Stimulated activated naive CD4-positive, alpha-beta T cell (primary cell): ENCODE measurements around the gene NT5C.

Source experiments
- DNase-seq, 6 experiments: peaks; one replicate each; lab custom pipeline; 2025; lab: John Stamatoyannopoulos, UW

NT5C gene

DNA sequence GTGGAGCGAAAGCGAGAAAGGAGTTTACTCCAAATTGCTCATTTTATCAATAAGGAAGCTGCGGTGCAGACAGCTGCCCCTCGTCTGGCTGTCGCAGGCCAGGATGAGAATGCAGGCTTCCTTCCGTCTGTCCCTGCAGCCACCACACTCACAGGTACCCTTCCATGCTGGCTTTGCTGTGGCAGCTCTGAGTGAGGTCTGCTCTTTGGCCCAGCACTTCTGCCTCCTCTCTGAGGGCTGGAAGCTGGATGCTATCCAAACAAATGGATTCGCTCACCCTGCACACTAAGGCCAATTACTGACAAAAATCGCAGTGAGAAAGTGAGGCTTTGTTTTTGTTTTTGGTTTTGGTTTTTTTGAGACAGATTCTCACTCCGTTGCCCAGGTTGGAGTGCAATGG lies 14.8 kb downstream of the NT5C start:
- DNase-seq: no peak

DNA sequence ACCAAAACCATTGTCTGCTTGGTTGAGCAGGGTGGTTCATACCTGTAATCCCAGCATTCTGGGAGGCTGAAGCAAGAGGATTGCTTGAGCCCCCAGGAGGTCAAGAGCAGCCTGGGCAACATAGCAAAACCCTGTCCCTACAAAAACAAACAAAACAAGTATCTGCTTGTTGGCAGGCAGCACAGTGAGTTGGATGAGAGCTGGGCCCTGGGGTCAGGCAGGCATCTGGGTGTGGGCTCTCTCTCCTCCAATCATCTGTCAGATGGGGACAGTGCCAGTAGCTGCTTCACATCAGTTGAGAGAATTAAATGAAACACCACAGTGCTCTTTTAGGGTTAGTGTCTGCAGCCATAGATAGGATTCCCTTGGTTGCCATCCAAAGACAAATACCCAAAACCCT lies 16.0 kb downstream of the NT5C start:
- no peak for DNase-seq

DNA sequence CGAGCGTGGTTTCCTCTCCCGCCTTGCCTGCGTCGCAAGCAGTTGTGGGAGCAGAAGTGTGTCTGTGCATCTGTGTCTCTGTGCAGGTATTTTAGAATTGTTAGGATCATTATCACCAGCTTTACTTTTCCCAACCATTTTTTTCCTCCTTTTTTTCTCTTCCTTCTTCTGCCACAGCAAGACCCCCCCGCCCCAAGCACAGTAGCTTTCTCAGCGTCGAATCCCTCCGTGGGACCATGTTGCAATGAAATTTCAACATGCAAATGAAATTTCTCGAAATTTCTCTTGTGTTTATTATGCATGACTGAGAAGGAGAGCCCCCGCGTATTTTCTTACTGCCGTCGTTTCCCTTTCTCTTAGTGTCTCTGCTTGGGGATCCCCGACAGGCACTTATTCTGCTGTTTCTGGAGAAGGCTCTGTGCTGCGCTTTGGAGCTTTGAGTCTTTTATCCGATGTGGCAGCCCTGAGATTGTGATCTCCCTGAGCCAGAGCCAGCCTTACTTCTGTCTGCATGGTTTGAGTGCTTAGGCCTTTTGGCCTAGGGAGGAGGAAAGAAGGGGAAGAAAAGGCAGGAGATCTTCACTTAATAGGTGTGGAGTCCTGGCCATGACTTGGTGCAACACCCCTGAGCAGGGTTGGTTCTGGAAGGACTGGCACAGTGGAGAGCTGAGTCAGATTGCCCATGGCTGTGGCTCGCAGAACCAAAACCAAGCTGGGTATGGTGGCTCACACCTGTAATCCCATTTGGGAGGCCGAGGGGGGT lies 16.8 kb downstream of the NT5C start:
- no peak for DNase-seq

DNA sequence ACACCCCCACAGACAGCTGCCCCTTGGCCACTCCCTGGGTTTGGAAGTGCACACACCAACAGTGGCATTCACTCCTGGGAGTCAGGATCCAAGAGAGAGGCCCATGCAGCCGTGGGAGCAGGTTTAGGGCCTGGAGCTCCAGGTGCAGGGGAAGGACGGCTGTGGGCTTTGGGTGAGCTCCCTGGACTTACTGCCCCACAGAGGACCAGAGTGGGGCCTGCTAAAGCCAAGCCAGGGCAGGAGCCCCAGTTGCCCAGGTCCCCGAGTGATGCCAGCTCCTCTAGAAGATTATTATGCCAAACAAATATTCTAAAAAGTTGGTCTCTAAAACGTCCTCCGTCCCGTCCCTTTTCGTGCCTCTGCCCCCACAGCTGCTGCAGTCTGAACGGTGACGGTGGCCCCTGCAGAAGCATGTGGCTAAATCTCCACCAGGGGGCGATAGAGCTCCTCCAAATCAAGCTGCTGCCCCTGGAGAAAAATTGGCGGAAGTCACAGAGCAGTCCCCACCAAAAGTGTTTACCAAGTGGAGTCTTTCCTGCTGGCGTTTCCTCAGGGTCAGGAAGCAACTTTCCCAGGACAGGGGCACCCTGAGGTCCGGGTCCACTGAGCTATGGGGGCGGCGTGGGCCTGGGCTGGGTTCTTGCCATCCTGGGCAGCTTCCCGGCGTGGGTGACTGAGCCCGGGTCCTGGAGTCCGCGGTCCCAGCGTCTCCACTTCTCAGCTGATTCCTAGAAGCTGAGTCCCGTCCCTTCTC lies 17.6 kb downstream of the NT5C start:
- DNase-seq: peak; percentile 72 to 94 (median 86)

DNA sequence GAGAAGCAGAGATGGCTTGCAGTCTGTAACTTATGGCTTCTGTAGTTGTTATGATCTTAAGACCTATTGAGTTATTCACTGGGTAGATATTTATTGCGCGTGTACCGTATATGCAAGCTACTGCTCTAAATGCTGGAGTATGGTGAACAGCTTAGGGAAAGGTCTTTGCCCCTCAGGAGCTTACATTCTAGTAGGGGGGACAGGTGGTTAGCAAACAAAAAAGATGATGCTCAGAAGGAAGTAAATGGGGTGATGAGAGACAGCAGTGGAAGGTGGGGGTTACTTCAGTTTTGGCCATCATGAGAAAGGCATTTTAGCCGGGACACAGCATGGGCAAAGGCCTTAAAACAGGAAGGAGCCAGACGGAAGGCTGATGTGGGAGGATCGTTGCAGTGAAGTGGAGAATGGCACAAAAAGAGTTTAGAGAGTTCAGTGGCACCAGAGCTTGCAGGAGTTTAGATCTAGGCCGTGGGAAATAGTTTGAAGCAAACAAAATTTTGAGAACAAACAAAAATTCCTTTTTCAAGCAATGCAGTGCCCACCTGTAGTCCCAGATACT lies 19.7 kb downstream of the NT5C start:
- DNase-seq: no peak

DNA sequence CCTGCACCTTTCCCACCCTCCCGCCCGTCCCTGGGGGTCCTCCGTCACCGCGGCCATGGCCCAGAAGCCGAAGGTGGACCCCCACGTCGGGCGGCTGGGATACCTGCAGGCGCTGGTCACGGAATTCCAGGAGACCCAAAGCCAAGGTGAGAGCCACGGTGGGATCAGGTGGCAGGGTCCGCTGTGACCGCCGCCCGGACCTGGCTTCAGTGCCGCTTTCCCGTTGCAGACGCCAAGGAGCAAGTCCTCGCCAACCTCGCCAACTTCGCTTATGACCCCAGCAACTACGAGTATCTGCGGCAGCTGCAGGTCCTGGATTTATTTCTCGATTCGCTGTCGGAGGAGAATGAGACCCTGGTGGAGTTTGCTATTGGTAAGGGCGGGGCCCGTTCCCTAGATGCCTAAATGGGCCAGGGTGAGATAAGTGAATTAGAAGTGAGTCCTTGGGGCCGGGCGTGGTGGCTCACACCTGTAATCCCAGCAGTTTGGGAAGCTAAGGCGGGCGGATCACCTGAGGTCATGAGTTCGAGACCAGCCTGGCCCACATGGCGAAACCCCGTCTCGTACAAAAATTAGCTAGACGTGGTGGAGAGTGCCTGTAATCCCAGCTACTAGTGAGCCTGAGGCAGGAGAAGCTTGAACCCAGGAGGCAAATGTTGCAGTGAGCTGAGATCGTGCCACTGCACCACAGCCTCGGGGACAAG lies 21.2 kb downstream of the NT5C start:
- peak in 2 of 6 experiments; percentile 21 to 40 for DNase-seq

DNA sequence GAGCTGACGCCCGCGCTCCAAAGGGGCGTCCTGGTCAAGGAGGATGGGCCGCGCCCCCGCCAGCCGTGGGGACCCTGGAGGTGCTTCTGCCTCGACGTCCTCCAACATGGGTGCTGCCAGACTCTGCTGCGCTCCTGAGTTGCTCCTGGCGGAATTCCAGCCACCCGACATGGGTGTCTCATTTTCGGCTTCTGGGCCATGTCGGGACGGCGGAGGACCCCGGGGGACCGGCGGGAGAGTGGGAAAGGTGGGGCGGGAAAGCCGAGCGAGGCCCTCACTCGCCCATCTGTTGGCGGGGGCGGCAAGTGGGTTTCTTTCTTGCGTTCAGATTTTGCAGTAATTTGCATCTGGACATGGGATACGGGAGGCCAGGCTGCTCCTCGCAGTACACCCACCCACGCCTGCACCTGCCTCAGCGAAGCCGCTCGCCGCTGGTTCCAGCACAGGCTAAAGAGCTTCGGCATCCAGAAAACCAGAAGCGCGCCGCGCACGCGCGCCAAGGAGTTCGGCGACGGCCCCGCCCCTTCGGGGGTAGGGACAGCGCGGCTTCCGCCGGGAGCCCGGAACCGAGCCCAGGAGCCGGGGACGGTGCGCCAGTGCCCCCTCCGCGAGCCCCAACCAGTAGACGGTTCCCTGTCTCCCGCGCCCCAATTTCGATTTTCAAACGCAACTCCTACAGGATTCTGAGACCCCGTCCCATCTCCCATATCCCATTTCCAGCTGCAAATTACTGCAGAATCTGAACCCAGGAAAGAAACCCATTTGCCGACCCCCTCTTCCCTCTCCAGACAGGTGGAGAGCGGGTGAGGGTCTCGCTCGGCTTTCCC lies 21.9 kb downstream of the NT5C start, which contains the start of gene ARMC7:
Gene ARMC7 (plus strand): TSS at position 563 of the 827 bp plus-strand sequence. CDS start 320 bp downstream, outside the sequence.
- peak; percentile 76 to 87 (median 85) for DNase-seq

DNA sequence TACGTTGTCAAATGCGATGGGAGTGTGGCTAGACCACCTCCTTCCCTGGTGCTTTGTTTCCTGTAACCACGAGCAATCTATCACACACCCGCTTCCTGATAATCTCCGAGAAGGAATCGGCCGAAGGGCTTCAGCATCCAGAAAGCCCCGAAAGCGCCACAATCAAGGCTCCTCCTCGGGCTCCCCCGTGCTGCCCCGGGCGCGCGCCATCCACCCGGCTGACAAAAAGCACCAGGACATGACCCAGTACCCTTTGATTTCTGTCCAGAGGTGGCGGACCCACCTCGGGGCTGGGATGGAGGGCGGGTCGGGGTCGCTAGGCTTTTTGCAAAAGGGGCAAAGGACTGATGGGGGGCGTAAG lies 22.5 kb downstream of the NT5C start:
- DNase-seq: peak in 2 of 6 experiments; percentile 21 to 22

DNA sequence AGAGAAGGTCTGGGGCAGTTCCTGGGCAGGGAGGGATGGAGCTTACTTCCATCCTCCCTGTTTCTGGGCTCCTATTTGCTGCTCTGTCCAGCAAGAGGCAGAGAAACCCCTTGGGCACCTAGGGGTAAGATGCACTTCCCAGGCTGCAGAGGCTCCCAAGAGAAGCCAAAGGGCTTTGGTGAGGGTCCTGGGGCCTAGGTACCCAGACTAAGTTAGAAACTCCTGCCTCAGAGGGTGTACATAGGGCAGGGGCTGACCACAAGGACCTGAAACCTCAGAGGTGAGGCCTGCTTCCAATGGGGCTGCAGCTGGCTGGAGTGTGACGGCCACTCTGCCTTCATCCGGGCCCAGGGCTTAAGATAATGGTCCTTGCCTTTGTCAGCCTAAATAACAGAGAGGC lies 23.3 kb downstream of the NT5C start:
- DNase-seq: no peak

DNA sequence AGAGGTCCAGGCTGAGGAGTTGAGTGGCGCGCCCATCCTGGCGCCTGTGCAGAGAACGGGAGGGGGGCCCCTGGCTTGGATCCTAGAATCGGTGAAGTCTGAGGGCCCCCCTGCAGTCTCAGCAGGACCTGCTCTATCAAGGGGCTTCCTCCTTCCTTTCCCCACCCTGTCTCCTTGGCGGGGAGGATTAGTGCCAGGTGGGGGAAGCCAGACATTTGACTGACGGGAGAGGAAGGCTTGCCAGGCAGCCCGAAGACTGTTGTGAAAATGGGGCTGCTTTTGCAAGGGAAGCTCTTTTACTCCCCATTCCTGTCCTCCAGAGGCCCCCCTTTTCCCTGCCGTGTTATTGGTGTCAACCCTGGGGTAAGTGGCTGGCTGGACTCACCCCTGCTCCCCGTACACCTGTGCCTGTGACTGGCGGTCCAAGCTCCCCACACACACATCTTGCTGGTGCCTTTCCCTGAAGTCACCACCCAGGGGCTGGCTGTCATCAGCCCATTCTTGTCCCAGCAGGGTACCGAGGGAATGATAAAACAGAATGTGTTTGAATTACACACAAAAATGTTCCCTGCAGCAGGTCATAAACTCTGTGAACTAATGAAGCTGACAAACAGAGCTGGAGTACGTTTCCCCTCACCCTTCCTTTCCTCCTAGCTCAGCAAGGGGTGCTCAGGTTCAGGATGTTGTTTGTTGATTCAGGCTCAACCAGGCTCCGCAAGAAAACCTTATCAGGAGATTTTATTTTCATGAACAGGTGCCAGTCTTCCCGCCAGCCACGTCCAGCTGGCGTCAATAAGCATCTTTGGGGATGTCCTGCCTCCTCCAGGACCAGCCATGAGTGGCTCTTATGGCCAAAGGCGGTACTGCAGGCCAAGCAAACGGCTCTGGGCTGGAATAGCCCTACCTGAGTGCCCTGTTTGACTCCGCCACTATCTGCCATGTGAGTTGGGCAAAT lies 26.1 kb downstream of the NT5C start:
- peak in 1 of 6 experiments; percentile 8 for DNase-seq

DNA sequence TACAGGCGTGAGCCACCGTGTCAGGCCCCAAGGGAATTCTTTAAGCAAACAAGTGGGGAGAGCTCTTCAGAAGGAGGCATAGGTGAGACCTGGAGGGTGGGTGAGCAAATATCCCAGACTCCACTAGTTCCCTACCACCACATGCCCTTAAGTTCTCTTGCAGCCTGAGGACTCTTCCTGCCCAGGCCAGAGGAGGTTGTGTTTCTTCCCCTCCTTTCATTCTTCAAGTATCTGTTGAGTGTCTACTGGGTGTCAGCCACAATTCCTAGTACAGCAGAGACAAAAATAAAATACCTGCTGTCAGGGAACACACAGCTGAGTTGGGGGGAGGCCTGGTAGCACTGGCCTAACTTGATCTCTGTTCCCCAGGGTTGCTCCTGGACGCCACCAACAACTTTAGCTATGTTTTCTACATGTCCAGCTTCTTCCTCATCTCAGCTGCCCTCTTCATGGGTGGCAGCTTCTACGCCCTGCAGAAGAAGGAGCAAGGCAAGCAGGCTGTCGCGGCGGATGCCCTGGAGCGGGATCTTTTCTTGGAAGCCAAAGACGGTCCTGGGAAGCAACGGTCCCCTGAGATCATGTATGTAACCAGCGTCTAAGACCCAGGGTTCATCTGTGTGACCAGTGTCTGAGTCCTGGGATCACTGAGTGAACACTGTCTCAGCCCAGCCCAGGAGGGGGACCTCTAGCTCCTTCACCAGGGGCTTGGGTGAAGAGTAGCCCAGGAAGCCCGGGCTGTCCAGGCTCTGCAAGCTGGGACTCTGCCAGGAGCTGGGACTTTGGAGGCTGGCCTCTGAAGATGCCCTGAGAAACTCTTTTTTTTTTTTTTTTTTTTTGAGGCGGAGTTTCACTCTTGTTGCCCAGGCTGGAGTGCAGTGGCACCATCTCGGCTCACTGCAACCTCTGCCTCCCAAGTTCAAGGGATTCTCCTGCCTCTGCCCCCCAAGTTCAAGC lies 27.7 kb downstream of the NT5C start:
- DNase-seq: no peak

DNA sequence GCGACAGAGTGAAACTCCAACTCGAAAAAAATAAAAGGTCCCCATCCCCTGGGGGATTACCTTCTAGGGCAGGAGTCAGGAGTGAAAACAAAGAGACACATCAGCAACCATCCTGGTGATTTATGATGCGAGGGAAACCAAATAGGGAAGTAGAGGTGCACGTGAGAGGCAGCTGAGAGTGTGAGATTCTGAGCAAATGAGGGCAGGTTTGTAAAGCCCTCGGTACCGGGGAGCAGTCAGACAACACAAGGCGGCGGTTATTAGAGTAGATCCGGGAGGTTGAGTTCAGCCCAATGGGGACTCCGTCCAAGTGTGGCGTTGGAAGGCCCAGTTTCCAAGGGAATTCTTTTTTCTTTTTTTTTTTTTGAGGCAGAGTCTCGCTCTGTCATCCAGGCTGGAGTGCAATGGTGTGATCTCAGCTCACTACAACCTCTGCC lies 29.1 kb downstream of the NT5C start:
- no peak for DNase-seq

DNA sequence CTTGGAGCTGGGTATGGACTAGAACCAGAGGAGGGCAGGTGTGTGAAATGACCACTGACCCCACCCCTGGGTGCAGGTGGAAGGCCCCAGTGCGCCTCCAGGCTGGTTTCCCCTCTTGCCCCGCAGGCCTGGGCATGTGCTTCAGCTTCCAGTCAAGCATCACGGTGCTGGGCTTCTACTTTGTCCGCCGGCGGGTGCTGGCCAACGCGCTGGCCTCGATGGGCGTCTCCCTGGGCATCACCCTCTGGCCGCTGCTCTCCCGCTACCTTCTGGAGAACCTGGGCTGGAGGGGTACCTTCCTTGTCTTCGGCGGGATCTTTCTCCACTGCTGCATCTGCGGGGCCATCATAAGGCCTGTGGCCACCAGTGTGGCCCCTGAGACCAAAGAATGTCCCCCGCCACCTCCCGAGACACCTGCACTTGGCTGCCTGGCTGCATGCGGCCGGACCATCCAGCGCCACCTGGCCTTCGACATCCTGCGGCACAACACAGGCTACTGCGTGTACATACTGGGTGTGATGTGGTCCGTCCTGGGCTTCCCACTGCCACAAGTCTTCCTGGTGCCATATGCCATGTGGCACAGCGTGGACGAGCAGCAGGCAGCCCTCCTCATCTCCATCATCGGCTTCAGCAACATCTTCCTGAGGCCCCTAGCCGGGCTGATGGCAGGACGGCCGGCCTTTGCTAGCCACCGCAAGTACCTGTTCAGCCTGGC lies 31.5 kb downstream of the NT5C start:
- no peak for DNase-seq

DNA sequence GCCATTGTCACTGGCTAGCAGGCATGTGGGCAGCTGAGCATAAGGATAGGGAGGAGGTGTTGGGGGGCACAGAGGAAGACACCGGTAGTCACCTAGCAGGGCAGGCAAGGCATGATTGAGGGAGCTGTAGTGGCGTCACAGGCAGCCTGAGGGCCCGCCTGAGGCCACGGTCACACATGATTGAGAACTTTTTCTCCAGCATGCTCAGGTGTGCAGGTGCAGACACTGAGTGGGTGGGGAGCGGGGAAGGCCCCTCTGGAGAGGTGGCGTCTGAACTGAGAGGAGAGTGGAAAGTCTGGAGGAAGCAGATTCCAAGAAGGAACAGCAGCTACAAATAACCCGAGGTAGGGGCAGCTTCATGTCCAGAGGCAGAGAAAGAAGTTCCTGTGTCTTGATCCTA lies 32.7 kb downstream of the NT5C start:
- no peak for DNase-seq

DNA sequence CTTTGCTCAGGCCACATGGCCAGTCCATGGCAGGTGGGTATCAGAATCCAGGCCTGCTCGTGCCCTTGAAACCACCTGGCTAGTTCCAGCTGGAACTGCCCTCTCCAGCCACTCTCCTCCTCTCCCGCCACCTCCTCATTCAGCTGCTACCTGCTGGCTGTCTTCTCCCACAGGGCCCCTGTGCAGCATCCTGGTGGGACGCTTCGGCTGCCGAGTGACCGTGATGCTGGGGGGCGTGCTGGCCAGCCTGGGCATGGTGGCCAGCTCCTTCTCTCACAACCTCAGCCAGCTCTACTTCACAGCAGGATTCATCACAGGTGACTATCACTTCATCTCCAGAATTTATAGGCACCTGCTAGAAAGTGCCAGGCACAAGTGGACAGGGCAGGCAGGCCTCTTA lies 33.7 kb downstream of the NT5C start:
- no peak for DNase-seq

DNA sequence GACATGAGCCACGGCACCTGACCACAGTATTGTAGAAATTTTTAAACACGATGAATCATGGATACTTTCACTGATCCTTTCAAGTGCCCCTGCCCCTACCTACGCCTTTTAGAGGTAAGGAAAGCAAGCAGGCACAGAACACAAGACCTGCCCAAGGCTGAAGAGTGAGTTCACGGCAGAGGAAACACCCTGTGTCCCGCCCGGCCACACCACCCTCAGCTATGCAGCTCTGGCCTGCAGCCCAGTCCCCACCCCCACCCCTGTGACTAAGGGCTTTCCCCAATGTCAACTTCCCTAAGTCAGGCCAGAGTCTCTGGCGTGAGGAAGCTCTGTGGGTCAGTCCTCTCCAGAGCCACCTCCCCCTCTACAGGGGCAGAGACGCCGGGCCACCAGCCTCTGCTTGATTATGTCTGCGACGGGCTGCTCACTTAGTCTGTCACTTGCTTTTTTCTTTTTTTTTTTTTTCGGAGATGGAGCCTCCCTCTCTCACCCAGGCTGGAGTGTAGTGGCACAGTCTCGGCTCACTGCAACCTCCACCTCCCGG lies 35.4 kb downstream of the NT5C start:
- no peak for DNase-seq

DNA sequence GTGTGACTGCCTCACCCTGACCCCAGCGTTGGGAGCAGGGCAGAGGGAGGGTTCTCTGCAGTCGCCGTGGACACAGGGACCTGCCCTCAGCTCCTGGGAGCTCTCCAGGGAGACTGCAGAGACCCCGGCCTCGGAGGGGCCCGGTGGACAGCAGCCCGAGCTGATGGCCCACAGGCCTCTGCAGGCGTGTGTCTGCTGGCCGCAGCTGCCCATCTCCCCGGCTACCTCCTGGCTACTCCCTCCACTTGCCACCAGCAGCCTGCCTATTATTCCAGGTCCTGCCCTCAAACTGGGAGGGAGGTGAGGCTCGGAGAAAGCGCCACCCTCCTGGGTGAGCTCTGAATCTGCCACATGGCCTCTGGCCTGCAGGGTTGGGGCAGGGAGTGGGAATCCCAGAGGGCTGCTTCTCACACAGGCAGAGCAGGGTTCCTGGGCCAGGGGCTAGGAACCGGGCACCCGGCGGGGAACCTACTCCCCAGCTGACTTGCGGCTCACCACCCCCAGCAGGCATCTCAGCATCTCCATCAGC lies 36.6 kb downstream of the NT5C start:
- no peak for DNase-seq
